Body of pancreas (tissue), 4 donors: ENCODE data around the gene REXO1.

Source experiments
- POLR2A ChIP-seq, 3 donors: fragments of 450-650 bp; IDR thresholded peaks; one replicate each; pipeline ENCODE4 v1.6.1; 2016; ENCODE audit warnings: antibody characterized with exemption in 3 of 3, mild to moderate bottlenecking in 2 of 3
- TF ChIP-seq, protein P1 (sequence below), 7 experiments: fragments of 450-650 bp in 4 of 7; fragments of 200-600 bp in 3 of 7; sonication (generic) in 3 of 7; IDR thresholded peaks; one replicate each; pipeline ENCODE4 v1.5.1; 2016 to 2019; ENCODE audit warnings: antibody characterized with exemption in 7 of 7

DNA sequence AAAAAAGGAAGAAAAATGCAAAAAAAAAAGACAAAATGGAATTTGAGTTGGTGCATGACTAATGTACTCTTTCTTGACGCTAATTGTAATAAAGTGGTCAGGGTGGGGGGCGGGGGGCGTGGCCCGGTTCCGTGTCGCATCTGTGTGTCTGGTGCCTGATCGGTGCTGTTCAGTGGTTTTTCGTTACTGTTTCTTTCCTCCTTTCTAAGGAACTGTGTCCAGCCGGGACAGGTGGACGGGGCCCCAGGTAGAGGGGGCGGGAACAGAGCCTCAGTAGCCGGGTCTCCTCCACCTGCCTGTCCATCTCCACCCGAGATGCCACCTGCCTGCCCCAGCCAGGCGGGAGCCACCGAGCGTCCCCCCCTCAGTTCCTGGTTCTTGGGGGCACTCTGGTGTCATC, 68.7 kb downstream of the REXO1 start:
- TF ChIP-seq, protein P1, sequence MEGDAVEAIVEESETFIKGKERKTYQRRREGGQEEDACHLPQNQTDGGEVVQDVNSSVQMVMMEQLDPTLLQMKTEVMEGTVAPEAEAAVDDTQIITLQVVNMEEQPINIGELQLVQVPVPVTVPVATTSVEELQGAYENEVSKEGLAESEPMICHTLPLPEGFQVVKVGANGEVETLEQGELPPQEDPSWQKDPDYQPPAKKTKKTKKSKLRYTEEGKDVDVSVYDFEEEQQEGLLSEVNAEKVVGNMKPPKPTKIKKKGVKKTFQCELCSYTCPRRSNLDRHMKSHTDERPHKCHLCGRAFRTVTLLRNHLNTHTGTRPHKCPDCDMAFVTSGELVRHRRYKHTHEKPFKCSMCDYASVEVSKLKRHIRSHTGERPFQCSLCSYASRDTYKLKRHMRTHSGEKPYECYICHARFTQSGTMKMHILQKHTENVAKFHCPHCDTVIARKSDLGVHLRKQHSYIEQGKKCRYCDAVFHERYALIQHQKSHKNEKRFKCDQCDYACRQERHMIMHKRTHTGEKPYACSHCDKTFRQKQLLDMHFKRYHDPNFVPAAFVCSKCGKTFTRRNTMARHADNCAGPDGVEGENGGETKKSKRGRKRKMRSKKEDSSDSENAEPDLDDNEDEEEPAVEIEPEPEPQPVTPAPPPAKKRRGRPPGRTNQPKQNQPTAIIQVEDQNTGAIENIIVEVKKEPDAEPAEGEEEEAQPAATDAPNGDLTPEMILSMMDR (IDR thresholded peaks at IDR 0.05) = no peak
- no peak for TF ChIP-seq POLR2A (IDR thresholded peaks at IDR 0.05)
